Measurements from ENCODE around the gene EPHB3.

The EPHB3 gene

GRCh38 chr3:184549796-184550577 is 11.6 kb upstream of the EPHB3 start:
- Histone ChIP-seq H3K9me2 (ENCODE audit: low read depth, low read length) (no peaks in the 10 kb centered on the region), H3K79me2 (ENCODE audit: insufficient read depth, low read length) (no peaks in the 10 kb centered on the region), H3F3A (ENCODE audit: insufficient read depth, low read length) (no peaks in the 10 kb centered on the region), H3K27me3 (ENCODE audit: insufficient read depth, low read length) (no peaks in the 10 kb centered on the region), H3K4me1 (ENCODE audit: insufficient read depth, low read length, severe bottlenecking) (no peaks in the 10 kb centered on the region), H3K9ac (ENCODE audit: low read length) (no peak overlapping the region), H3K4me3 (ENCODE audit: low read depth, low read length, poor library complexity, severe bottlenecking) (no peak overlapping the region), H4K20me1 (ENCODE audit: insufficient read depth, low read length) (no peaks in the 10 kb centered on the region), H3K36me3 (ENCODE audit: insufficient read depth, low read length) (no peaks in the 10 kb centered on the region), H2AFZ (ENCODE audit: low read length) (no peak overlapping the region), H3K27ac (ENCODE audit: low read depth, low read length, poor library complexity, severe bottlenecking) (no peak overlapping the region), H3K4me2 (ENCODE audit: low read length) (no peak overlapping the region), H3K9me3 (ENCODE audit: low read length) (no peaks in the 10 kb centered on the region)
- TF ChIP-seq CTCF (IDR thresholded peaks at IDR 0.05; ENCODE audit: low read length) (no peak), EZH2 (IDR thresholded peaks at IDR 0.05; ENCODE audit: borderline replicate concordance, low read length) (no peak)

DNA sequence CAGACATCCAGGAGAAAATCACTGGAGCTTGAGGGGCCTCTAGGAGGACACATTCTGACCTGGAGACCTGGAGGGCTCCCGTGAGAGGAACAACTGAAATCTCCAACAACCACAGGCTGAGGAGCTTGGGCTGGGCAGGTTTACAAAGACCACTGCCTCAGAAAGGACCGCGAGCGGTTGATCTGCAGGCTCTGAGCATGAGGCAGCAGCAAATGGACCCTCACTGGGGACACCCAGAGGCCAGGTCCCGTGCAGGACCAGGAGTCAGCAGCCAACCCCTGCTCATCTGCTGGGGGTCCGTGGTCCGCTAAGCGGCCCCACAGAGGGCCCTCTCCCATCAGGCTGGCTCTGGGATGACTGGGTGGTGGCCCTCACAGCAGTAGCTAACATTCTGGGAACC is 10.5 kb upstream of the EPHB3 start:
- no peak overlapping the region for H3K9ac ChIP-seq (ENCODE audit: low read length)
- no peak overlapping the region for H2AFZ ChIP-seq (ENCODE audit: low read length)
- H3K27ac ChIP-seq (ENCODE audit: low read depth, low read length, poor library complexity, severe bottlenecking): no peak overlapping the region
- no peaks in the 10 kb centered on the region for H4K20me1 ChIP-seq (ENCODE audit: insufficient read depth, low read length)
- H3K4me2 ChIP-seq (ENCODE audit: low read length): no peak overlapping the region
- TF ChIP-seq EZH2 (IDR thresholded peaks at IDR 0.05; ENCODE audit: borderline replicate concordance, low read length) (no peak), CTCF (IDR thresholded peaks at IDR 0.05; ENCODE audit: low read length) (no peak)
- no peaks in the 10 kb centered on the region for H3K9me3 ChIP-seq (ENCODE audit: low read length)
- H3K9me2 ChIP-seq (ENCODE audit: low read depth, low read length): no peaks in the 10 kb centered on the region
- no peaks in the 10 kb centered on the region for H3K4me1 ChIP-seq (ENCODE audit: insufficient read depth, low read length, severe bottlenecking)
- H3K79me2 ChIP-seq (ENCODE audit: insufficient read depth, low read length): no peaks in the 10 kb centered on the region
- no peaks in the 10 kb centered on the region for H3F3A ChIP-seq (ENCODE audit: insufficient read depth, low read length)
- H3K36me3 ChIP-seq (ENCODE audit: insufficient read depth, low read length): no peaks in the 10 kb centered on the region
- H3K4me3 ChIP-seq (ENCODE audit: low read depth, low read length, poor library complexity, severe bottlenecking): no peak overlapping the region
- no peaks in the 10 kb centered on the region for H3K27me3 ChIP-seq (ENCODE audit: insufficient read depth, low read length)

- H3K27me3 ChIP-seq (ENCODE audit: insufficient read depth, low read length): no peaks in the 10 kb centered on the region
- H3K9me3 ChIP-seq (ENCODE audit: low read length): no peaks in the 10 kb centered on the region
- no peaks in the 10 kb centered on the region for H4K20me1 ChIP-seq (ENCODE audit: insufficient read depth, low read length)
- no peaks in the 10 kb centered on the region for H3K36me3 ChIP-seq (ENCODE audit: insufficient read depth, low read length)
- H3K4me3 ChIP-seq (ENCODE audit: low read depth, low read length, poor library complexity, severe bottlenecking): no peak overlapping the region
- no peaks in the 10 kb centered on the region for H3F3A ChIP-seq (ENCODE audit: insufficient read depth, low read length)
- no peaks in the 10 kb centered on the region for H3K9me2 ChIP-seq (ENCODE audit: low read depth, low read length)
- no peak overlapping the region for H3K27ac ChIP-seq (ENCODE audit: low read depth, low read length, poor library complexity, severe bottlenecking)
- no peak overlapping the region for H3K4me2 ChIP-seq (ENCODE audit: low read length)
- H3K4me1 ChIP-seq (ENCODE audit: insufficient read depth, low read length, severe bottlenecking): no peaks in the 10 kb centered on the region
- H2AFZ ChIP-seq (ENCODE audit: low read length): no peak overlapping the region
- no peak for TF ChIP-seq CTCF (IDR thresholded peaks at IDR 0.05; ENCODE audit: low read length)
- TF ChIP-seq EZH2 (IDR thresholded peaks at IDR 0.05; ENCODE audit: borderline replicate concordance, low read length): no peak
- no peaks in the 10 kb centered on the region for H3K79me2 ChIP-seq (ENCODE audit: insufficient read depth, low read length)
- H3K9ac ChIP-seq (ENCODE audit: low read length): no peak overlapping the region
Measured at GRCh38 chr3:184551614-184552256, 9.8 kb upstream of the EPHB3 start.

Measured in OCI-LY1 (cell line).